ENCODE measurements around the gene DPP9.

GRCh38 chr19:4702764-4703163 is 20.9 kb downstream of the DPP9 start:
- TF ChIP-seq CTCF (IDR thresholded peaks at IDR 0.05): no peak
- no peak for TF ChIP-seq POLR2AphosphoS5 (IDR thresholded peaks at IDR 0.05; ENCODE audit: insufficient read depth in 1 of 2, low read depth in 1 of 2)
- no peak for TF ChIP-seq POLR2A (IDR thresholded peaks at IDR 0.05)
